Measurements from ENCODE around the gene CRIM1. TPM values are rescaled to one million over a fixed set of nuclear protein-coding genes. Genes with fewer than 3 reads are reported as not detected.

The CRIM1 gene
- total RNA-seq, 1 donor from 2014 or later = 35.3 TPM

DNA sequence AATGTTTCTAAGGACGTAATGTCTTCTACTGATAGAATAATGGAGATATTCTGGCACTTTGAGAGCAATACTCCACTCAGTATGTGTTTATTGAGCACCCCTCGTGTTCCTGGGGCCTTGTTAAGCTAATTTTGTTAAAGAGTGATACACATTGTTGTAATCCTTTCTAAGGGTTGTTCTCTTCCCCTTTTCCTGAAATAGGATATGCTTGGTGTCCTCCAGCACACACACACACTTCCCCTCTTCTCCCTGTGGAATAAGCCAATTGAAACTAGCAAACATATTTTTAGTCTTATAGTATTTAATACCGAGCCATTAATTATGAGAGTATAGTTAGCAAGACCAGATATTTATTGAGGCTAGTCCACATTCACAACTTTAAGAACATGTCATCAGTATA, 114.1 kb downstream of the CRIM1 start:
- FAIRE-seq (no peak), DNase-seq (ENCODE audit: low read depth) (no peak)
- TF ChIP-seq, protein P1, sequence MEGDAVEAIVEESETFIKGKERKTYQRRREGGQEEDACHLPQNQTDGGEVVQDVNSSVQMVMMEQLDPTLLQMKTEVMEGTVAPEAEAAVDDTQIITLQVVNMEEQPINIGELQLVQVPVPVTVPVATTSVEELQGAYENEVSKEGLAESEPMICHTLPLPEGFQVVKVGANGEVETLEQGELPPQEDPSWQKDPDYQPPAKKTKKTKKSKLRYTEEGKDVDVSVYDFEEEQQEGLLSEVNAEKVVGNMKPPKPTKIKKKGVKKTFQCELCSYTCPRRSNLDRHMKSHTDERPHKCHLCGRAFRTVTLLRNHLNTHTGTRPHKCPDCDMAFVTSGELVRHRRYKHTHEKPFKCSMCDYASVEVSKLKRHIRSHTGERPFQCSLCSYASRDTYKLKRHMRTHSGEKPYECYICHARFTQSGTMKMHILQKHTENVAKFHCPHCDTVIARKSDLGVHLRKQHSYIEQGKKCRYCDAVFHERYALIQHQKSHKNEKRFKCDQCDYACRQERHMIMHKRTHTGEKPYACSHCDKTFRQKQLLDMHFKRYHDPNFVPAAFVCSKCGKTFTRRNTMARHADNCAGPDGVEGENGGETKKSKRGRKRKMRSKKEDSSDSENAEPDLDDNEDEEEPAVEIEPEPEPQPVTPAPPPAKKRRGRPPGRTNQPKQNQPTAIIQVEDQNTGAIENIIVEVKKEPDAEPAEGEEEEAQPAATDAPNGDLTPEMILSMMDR (IDR thresholded peaks at IDR 0.05; ENCODE audit: insufficient read depth, low read length, severe bottlenecking) = no peak
- Histone ChIP-seq H3K27me3 (ENCODE audit: control insufficient read depth, insufficient read depth, low read length) (no peaks in the 10 kb centered on the region), H3K36me3 (ENCODE audit: control insufficient read depth, insufficient read depth, low read length) (no peaks in the 10 kb centered on the region), H3K4me3 (ENCODE audit: low read depth, low read length) (no peak overlapping the region)

DNA sequence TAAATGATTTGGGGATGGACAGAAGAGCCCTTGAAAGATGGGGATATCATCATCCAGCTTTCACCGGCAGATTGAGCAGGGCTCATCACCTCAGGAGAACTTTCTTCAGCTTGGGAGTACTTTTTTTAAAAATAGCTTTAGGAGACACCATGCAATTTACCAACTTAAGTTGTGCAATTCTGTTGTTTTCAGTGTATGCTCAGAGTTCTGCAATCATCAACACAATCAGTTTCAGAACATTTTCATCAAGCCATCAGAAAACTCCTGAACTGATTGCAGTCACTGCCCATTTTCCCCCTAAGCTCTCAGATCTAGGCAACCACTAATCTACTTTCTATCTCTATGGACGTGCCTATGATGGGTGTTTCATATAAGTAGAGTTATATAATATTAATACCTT, 117.7 kb downstream of the CRIM1 start:
- TF ChIP-seq, protein P1 (IDR thresholded peaks at IDR 0.05; ENCODE audit: insufficient read depth, low read length, severe bottlenecking) = no peak
- peaks cover 3% of the 10 kb centered on the region for H3K36me3 ChIP-seq (ENCODE audit: control insufficient read depth, insufficient read depth, low read length)
- no peak for FAIRE-seq

DNA sequence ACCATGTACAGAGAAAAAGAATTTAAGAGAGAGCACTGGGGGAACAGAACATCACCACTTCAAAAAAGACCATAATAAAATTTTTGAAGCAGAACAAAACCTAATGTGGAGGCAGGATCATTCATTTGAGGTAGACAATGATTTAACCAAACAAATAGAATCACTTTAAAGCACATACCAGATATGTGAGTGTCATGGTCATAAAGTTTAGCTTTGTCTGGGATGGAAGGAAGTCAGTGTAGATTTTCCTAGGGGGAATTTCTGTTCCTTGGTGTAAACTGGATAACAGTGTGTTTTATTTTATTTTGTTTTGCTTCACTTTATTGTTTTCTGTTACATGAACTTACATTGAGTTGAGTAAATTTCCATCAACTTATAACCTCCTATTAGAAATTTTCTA, 120.8 kb downstream of the CRIM1 start:
- no peak for FAIRE-seq
- DNase-seq (ENCODE audit: low read depth) = no peak

More for the DNA sequence above, 117.7 kb downstream of the CRIM1 start:
- no peaks in the 10 kb centered on the region for H3K27me3 ChIP-seq (ENCODE audit: control insufficient read depth, insufficient read depth, low read length)
- DNase-seq (ENCODE audit: low read depth) = peak; percentile 37
- H3K4me3 ChIP-seq (ENCODE audit: low read depth, low read length) = no peak overlapping the region

DNA sequence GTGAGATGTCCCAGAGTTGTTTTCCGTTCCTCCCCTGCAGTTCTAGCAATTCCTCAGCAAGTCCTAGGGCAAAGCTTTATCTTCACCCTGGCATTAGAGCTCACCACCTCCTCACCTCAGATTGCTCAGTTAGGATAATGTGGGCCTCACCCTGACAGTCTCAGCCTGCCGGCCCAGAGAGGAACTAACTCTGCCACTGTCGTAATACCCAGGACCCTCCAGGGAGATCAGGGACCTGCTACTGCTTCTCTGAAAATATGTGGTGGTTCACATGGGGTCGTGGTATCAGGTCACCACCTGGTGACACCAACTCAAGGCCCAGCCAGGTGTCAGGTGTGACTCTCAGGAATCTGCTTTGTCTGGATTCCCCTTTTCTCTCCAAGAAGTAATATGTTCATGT, 121.7 kb downstream of the CRIM1 start:
- Histone ChIP-seq H3K4me3 (ENCODE audit: low read depth, low read length) (no peak overlapping the region), H3K27me3 (ENCODE audit: control insufficient read depth, insufficient read depth, low read length) (no peaks in the 10 kb centered on the region), H3K36me3 (ENCODE audit: control insufficient read depth, insufficient read depth, low read length) (peaks cover 9% of the 10 kb centered on the region)
- TF ChIP-seq, protein P1 (IDR thresholded peaks at IDR 0.05; ENCODE audit: insufficient read depth, low read length, severe bottlenecking) = no peak
- DNase-seq (ENCODE audit: low read depth) = no peak
- FAIRE-seq = no peak

More for the DNA sequence above, 120.8 kb downstream of the CRIM1 start:
- Histone ChIP-seq H3K27me3 (ENCODE audit: control insufficient read depth, insufficient read depth, low read length) (no peaks in the 10 kb centered on the region), H3K4me3 (ENCODE audit: low read depth, low read length) (no peak overlapping the region), H3K36me3 (ENCODE audit: control insufficient read depth, insufficient read depth, low read length) (peaks cover 9% of the 10 kb centered on the region)
- TF ChIP-seq, protein P1 (IDR thresholded peaks at IDR 0.05; ENCODE audit: insufficient read depth, low read length, severe bottlenecking) = no peak

DNA sequence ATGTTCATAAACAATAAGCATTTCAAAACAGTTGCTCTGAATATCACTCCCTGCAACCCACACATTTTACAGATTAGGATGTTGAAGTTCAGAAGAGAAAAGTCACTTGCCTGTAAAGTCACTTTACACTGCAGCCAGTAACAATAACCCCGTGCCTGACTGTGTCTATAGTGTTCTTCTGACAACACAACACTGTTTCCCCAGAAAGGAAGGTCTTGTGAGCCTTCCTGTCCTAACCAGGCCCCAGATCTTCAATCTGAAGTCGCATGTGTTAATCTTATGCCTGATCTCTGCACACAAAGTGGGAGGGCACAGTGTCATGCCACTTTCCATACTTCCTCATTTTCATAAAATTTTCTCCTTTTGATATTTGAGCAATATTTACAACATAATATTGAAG, 122.2 kb downstream of the CRIM1 start:
- TF ChIP-seq, protein P1 (IDR thresholded peaks at IDR 0.05; ENCODE audit: insufficient read depth, low read length, severe bottlenecking) = no peak
- FAIRE-seq (no peak), DNase-seq (ENCODE audit: low read depth) (no peak)
- Histone ChIP-seq H3K4me3 (ENCODE audit: low read depth, low read length) (no peak overlapping the region), H3K36me3 (ENCODE audit: control insufficient read depth, insufficient read depth, low read length) (peaks cover 9% of the 10 kb centered on the region), H3K27me3 (ENCODE audit: control insufficient read depth, insufficient read depth, low read length) (no peaks in the 10 kb centered on the region)

DNA sequence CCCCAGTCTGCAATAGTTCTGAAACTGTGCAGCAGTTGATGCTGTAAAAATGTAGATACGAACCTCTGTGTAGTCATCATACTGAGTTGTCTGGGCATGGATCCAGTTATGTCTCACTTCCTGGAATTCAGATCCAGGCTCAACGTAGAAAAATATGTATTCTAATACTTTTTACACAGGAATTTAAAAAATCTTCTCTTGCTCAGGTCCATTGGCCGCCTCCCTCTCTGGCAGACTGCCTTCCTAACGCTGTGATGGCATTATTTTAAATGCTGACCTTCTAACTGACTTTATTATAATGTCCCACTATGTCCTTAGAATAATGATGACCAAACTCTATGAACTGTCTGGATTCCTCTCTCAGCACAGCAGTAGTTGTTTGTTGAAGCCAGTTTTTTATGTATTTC, 122.8 kb downstream of the CRIM1 start:
- peaks cover 10% of the 10 kb centered on the region for H3K36me3 ChIP-seq (ENCODE audit: control insufficient read depth, insufficient read depth, low read length)
- FAIRE-seq (no peak), DNase-seq (ENCODE audit: low read depth) (peak; percentile 88)
- TF ChIP-seq, protein P1 (IDR thresholded peaks at IDR 0.05; ENCODE audit: insufficient read depth, low read length, severe bottlenecking) = no peak
- no peak overlapping the region for H3K4me3 ChIP-seq (ENCODE audit: low read depth, low read length)
- H3K27me3 ChIP-seq (ENCODE audit: control insufficient read depth, insufficient read depth, low read length) = no peaks in the 10 kb centered on the region

Data from bronchial epithelial cell (primary cell).